Measurements from ENCODE around the gene SLC25A36. TPM values are rescaled to one million over a fixed set of nuclear protein-coding genes. Genes with fewer than 3 reads are reported as not detected.

SLC25A36 gene
- total RNA-seq, 1 experiment from 2014 or later, result 78.4 TPM

- Mint-ChIP-seq H3K36me3 (peaks cover 16% of the 10 kb centered on the region), H3K9me3 (no peaks in the 10 kb centered on the region), H3K4me1 (peaks cover 45% of the 10 kb centered on the region), H3K27ac (no peak overlapping the region), H3K27me3 (ENCODE audit: low read depth) (no peaks in the 10 kb centered on the region), H3K4me3 (no peak overlapping the region)
- ATAC-seq, result no peak
- TF ChIP-seq ZNF263 (CRISPR knock-in tag; IDR thresholded peaks at IDR 0.05; ENCODE audit: low read depth), result no peak
- TF ChIP-seq PREB (CRISPR knock-in tag; IDR thresholded peaks at IDR 0.05; ENCODE audit: borderline replicate concordance), result no peak
- no peak for TF ChIP-seq MLX (CRISPR knock-in tag; IDR thresholded peaks at IDR 0.05)
- no peak for TF ChIP-seq SOX15 (CRISPR knock-in tag; IDR thresholded peaks at IDR 0.05)
- TF ChIP-seq E2F5 (CRISPR knock-in tag; IDR thresholded peaks at IDR 0.05), result no peak
- TF ChIP-seq ZNF416 (CRISPR knock-in tag; IDR thresholded peaks at IDR 0.05), result no peak
- TF ChIP-seq IRF2 (CRISPR knock-in tag; IDR thresholded peaks at IDR 0.05; ENCODE audit: borderline replicate concordance, low read depth), result no peak
- DNase-seq (ENCODE audit: low spot score), result no peak
- CTCF ChIA-PET, result interaction anchor here (1.5 kb wide), 1 partner anchor 31 kb away, joined by 4 read pairs; no protein-coding TSS in a partner anchor
- POLR2A ChIA-PET, result interaction anchor here (0.7 kb wide), 1 partner anchor 10 kb away, joined by 6 read pairs; no protein-coding TSS in a partner anchor
These were observed 11.7 kb downstream of the SLC25A36 start for GRCh38 chr3:140953028-140953960.

GRCh38 chr3:140954576-140954975 is 12.9 kb downstream of the SLC25A36 start:
- no peak for DNase-seq (ENCODE audit: low spot score)
- no peak overlapping the region for H3K27ac Mint-ChIP-seq
- ATAC-seq, result no peak
- H3K27me3 Mint-ChIP-seq (ENCODE audit: low read depth), result no peaks in the 10 kb centered on the region
- ChIA-PET CTCF (interaction anchor here (1.5 kb wide), 1 partner anchor 32 kb away, joined by 4 read pairs; no protein-coding TSS in a partner anchor), POLR2A (no interaction called here)
- peaks cover 38% of the 10 kb centered on the region for H3K4me1 Mint-ChIP-seq
- peaks cover 21% of the 10 kb centered on the region for H3K36me3 Mint-ChIP-seq
- H3K9me3 Mint-ChIP-seq, result no peaks in the 10 kb centered on the region
- TF ChIP-seq GABPB1 (CRISPR knock-in tag; IDR thresholded peaks at IDR 0.05), result no peak
- TF ChIP-seq RELA (CRISPR knock-in tag; IDR thresholded peaks at IDR 0.05; ENCODE audit: borderline replicate concordance), result no peak
- TF ChIP-seq GTF2I (CRISPR knock-in tag; conservative IDR thresholded peaks at IDR 0.05), result no peak
- TF ChIP-seq ZNF317 (CRISPR knock-in tag; IDR thresholded peaks at IDR 0.05; ENCODE audit: borderline replicate concordance, low read depth), result no peak
- no peak overlapping the region for H3K4me3 Mint-ChIP-seq

GRCh38 chr3:140955645-140956044 is 14.0 kb downstream of the SLC25A36 start:
- Mint-ChIP-seq H3K27me3 (ENCODE audit: low read depth) (no peaks in the 10 kb centered on the region), H3K27ac (no peak overlapping the region), H3K4me1 (peaks cover 27% of the 10 kb centered on the region), H3K9me3 (peaks cover under 1% of the 10 kb centered on the region; the same call in 1 of the 2 replicates), H3K36me3 (peaks cover 31% of the 10 kb centered on the region), H3K4me3 (no peak overlapping the region)
- peak; percentile 49; the same call in 1 of the 2 replicates for TF ChIP-seq ZNF121 (CRISPR knock-in tag; IDR thresholded peaks at IDR 0.05)
- no peak for TF ChIP-seq ARID4B (CRISPR knock-in tag; IDR thresholded peaks at IDR 0.05; ENCODE audit: borderline replicate concordance)
- ChIA-PET POLR2A (no interaction called here), CTCF (interaction anchor here (0.7 kb wide), 2 partner anchors 18 to 519 kb away, joined by 3 to 7 read pairs; no protein-coding TSS in a partner anchor)
- no peak for ATAC-seq
- no peak for DNase-seq (ENCODE audit: low spot score)
